Fibroblast of skin of back (primary cell): Measurements from ENCODE around the gene PINK1.
A peak's percentile ranks its signal among the peaks of the same experiment; 100 is the strongest.

Experiments used
- DNase-seq: peaks from one replicate; pipeline ENCODE4 v3.0.0-alpha.2; 2013

Gene PINK1

GRCh38 chr1:20611652-20612051 lies 21.6 kb upstream of the PINK1 start:
- no peak for DNase-seq

GRCh38 chr1:20612221-20612746 lies 21.0 kb upstream of the PINK1 start:
- no peak for DNase-seq

- DNase-seq: no peak
Measured at GRCh38 chr1:20614131-20614579, 19.1 kb upstream of the PINK1 start.

- DNase-seq: no peak
Measured at GRCh38 chr1:20615946-20616846, 17.1 kb upstream of the PINK1 start.

- no peak for DNase-seq
Measured at GRCh38 chr1:20616847-20617487, 16.3 kb upstream of the PINK1 start.

- DNase-seq: no peak
Measured at GRCh38 chr1:20618550-20618949, 14.7 kb upstream of the PINK1 start.

- no peak for DNase-seq
Measured at GRCh38 chr1:20619999-20620398, 13.3 kb upstream of the PINK1 start.

GRCh38 chr1:20621012-20621411 lies 12.2 kb upstream of the PINK1 start:
- DNase-seq: no peak

GRCh38 chr1:20624709-20625108 lies 8.5 kb upstream of the PINK1 start:
- DNase-seq: no peak

GRCh38 chr1:20625176-20626097 lies 7.8 kb upstream of the PINK1 start:
- no peak for DNase-seq

GRCh38 chr1:20626098-20626427 lies 7.2 kb upstream of the PINK1 start:
- no peak for DNase-seq

- peak; percentile 33 for DNase-seq
Measured at GRCh38 chr1:20626524-20626923, 6.7 kb upstream of the PINK1 start.

GRCh38 chr1:20630729-20631128 lies 2.5 kb upstream of the PINK1 start:
- no peak for DNase-seq

GRCh38 chr1:20632386-20632785 lies 872 bp upstream of the PINK1 start:
- DNase-seq: peak; percentile 76

GRCh38 chr1:20634065-20634593 lies 871 bp downstream of the PINK1 start:
- DNase-seq: no peak

- DNase-seq: peak; percentile 42
Measured at GRCh38 chr1:20634594-20635084, 1.4 kb downstream of the PINK1 start.

GRCh38 chr1:20636785-20637347 lies 3.6 kb downstream of the PINK1 start:
- DNase-seq: no peak

- DNase-seq: peak; percentile 50
Measured at GRCh38 chr1:20640183-20640597, 6.9 kb downstream of the PINK1 start.

- no peak for DNase-seq
Measured at GRCh38 chr1:20641975-20642374, 8.7 kb downstream of the PINK1 start.

- no peak for DNase-seq
Measured at GRCh38 chr1:20643080-20643479, 9.8 kb downstream of the PINK1 start.

GRCh38 chr1:20644416-20644815 lies 11.2 kb downstream of the PINK1 start:
- no peak for DNase-seq

GRCh38 chr1:20645414-20645813 lies 12.2 kb downstream of the PINK1 start:
- DNase-seq: no peak
